KBM-7 (cell line): ENCODE measurements around the gene SYT2.
"Not testable (repeated sequence)": the region's sequence is repeated elsewhere in the genome, so short reads cannot be mapped to it uniquely, and the experiment has no call there.

Source experiments
- DNase-seq: peaks from one replicate; pipeline ENCODE4 v3.0.0-alpha.2; 2015
- in situ Hi-C: fragments of 300-500 bp; cut with MboI; formaldehyde crosslinking; loops from 2 replicates; pipeline ENCODE4 v1.14.3; 2020; ENCODE audit warnings: low sequenced_read_pairs, low pct_unique_long_range_greater_than_20kb, mixed read lengths

Gene SYT2

GRCh38 chr1:202614363-202615207 lies 95.7 kb downstream of the SYT2 start:
- in situ Hi-C loops, DNase-seq: not testable (repeated sequence)

- DNase-seq = no peak
- in situ Hi-C loops = no loop called here
These were observed 96.7 kb downstream of the SYT2 start for GRCh38 chr1:202613571-202613970.

- in situ Hi-C loops = not testable (repeated sequence)
These were observed 98.2 kb downstream of the SYT2 start for GRCh38 chr1:202612036-202612435.

GRCh38 chr1:202605515-202605914 lies 104.7 kb downstream of the SYT2 start:
- in situ Hi-C loops = no loop called here

More at GRCh38 chr1:202612036-202612435, 98.2 kb downstream of the SYT2 start:
- DNase-seq = not testable (repeated sequence)

GRCh38 chr1:202603435-202603834 lies 106.8 kb downstream of the SYT2 start:
- DNase-seq = no peak
- in situ Hi-C loops = no loop called here

More at GRCh38 chr1:202605515-202605914, 104.7 kb downstream of the SYT2 start:
- DNase-seq = no peak

GRCh38 chr1:202600432-202601041 lies 109.7 kb downstream of the SYT2 start:
- no peak for DNase-seq
- in situ Hi-C loops = no loop called here

- DNase-seq = peak; percentile 44
These were observed 110.4 kb downstream of the SYT2 start for GRCh38 chr1:202599669-202600431.

GRCh38 chr1:202597090-202597761 lies 113.0 kb downstream of the SYT2 start:
- no peak for DNase-seq
- in situ Hi-C loops = no loop called here

More at GRCh38 chr1:202599669-202600431, 110.4 kb downstream of the SYT2 start:
- in situ Hi-C loops = no loop called here

- no peak for DNase-seq
- in situ Hi-C loops = no loop called here
These were observed 113.6 kb downstream of the SYT2 start for GRCh38 chr1:202596638-202597037.

- in situ Hi-C loops = no loop called here
- DNase-seq = no peak
These were observed 116.4 kb downstream of the SYT2 start for GRCh38 chr1:202593845-202594244.

- in situ Hi-C loops = no loop called here
- DNase-seq = no peak
These were observed 118.1 kb downstream of the SYT2 start for GRCh38 chr1:202592146-202592545.

- in situ Hi-C loops = no loop called here
These were observed 118.7 kb downstream of the SYT2 start for GRCh38 chr1:202591515-202591914.

GRCh38 chr1:202590975-202591411 lies 119.3 kb downstream of the SYT2 start:
- no peak for DNase-seq
- in situ Hi-C loops = no loop called here

More at GRCh38 chr1:202591515-202591914, 118.7 kb downstream of the SYT2 start:
- no peak for DNase-seq

GRCh38 chr1:202590126-202590525 lies 120.1 kb downstream of the SYT2 start:
- in situ Hi-C loops = no loop called here
- DNase-seq = no peak

GRCh38 chr1:202589190-202589930 lies 120.9 kb downstream of the SYT2 start:
- in situ Hi-C loops = no loop called here
- no peak for DNase-seq

GRCh38 chr1:202588503-202589189 lies 121.6 kb downstream of the SYT2 start:
- DNase-seq = no peak

GRCh38 chr1:202587859-202588485 lies 122.3 kb downstream of the SYT2 start:
- DNase-seq = no peak
- in situ Hi-C loops = no loop called here

More at GRCh38 chr1:202588503-202589189, 121.6 kb downstream of the SYT2 start:
- in situ Hi-C loops = no loop called here
